Panc1 (cell line): ENCODE results near the gene CRYAB.

Source experiments
- CTCF ChIP-seq: fragments of 450-650 bp; IDR thresholded peaks from 2 replicates; pipeline ENCODE4 v1.5.1; 2017; ENCODE audit warnings: mild to moderate bottlenecking
- POLR2AphosphoS5 ChIP-seq: IDR thresholded peaks from 2 replicates; pipeline ENCODE4 v1.6.1; 2012; ENCODE audit warnings: mild to moderate bottlenecking, low read depth, low read length, moderate library complexity
- REST ChIP-seq, 2 experiments: IDR thresholded peaks; 2 replicates each; pipeline ENCODE4 v1.6.1; 2011 to 2012; ENCODE audit warnings: low read depth in 2 of 2, control low read depth in 1 of 2, low read length in 1 of 2, mild to moderate bottlenecking in 1 of 2, moderate library complexity in 1 of 2; ENCODE audit not compliant: insufficient read depth in 1 of 2
- TCF7L2 ChIP-seq: IDR thresholded peaks from 2 replicates; pipeline ENCODE4 v1.6.1; 2011; ENCODE audit warnings: mild to moderate bottlenecking, low read depth, low read length, inconsistent platforms

GRCh38 chr11:111932611-111932950, 21.0 kb upstream of the CRYAB start:
- no peak for TF ChIP-seq CTCF
- no peak for TF ChIP-seq POLR2AphosphoS5
- TF ChIP-seq TCF7L2, result no peak
- no peak for TF ChIP-seq REST (IDR thresholded peaks at IDR 0.05; ENCODE audit: insufficient read depth in 1 of 2, low read depth in 2 of 2, low read length in 1 of 2)
